ENCODE data around the gene FARP1. TPM values are rescaled to one million over a fixed set of nuclear protein-coding genes. Genes with fewer than 3 reads are reported as not detected.

FARP1 gene
- total and polyA plus RNA-seq, 2 of the 8 experiments (the other 6 are each of a cell fraction or from before 2014, with no cell fraction given): 24.7 to 104 TPM

- Histone ChIP-seq H3K9ac (replicated peaks in 1 of 4; ENCODE audit: extremely low read depth in 1 of 4, low read depth in 3 of 4, low read length in 3 of 4) (no peak overlapping the region), H3K18ac (ENCODE audit: extremely low read depth, low read length) (no peak overlapping the region), H3K56ac (replicated peaks; ENCODE audit: insufficient read length, low read depth, low read length) (no peak overlapping the region), H2BK15ac (ENCODE audit: low read length) (no peak overlapping the region), H3K9me3 (ENCODE audit: insufficient read depth in 2 of 2, low read depth in 1 of 2, low read length in 1 of 2) (no peaks in the 10 kb centered on the region), H3K79me1 (ENCODE audit: low read depth, low read length) (peaks cover 18% of the 10 kb centered on the region), H3K4ac (replicated peaks; ENCODE audit: insufficient read length, low read depth, low read length) (no peak overlapping the region), H3K23ac (ENCODE audit: insufficient read length) (no peak overlapping the region), H3K14ac (ENCODE audit: insufficient read length) (no peak overlapping the region), H3K79me2 (ENCODE audit: control insufficient read depth in 1 of 2, insufficient read depth in 2 of 2, low read length in 2 of 2) (peaks cover 7 to 93% of the 10 kb centered on the region in 2 experiments), H2BK12ac (ENCODE audit: low read depth, low read length) (no peak overlapping the region), H2AK5ac (ENCODE audit: low read depth, low read length) (no peak overlapping the region), H2BK120ac (replicated peaks; ENCODE audit: low read depth, low read length) (no peak overlapping the region), H2BK5ac (ENCODE audit: low read depth, low read length) (no peak overlapping the region), H4K91ac (replicated peaks; ENCODE audit: insufficient read length, low read length) (no peak overlapping the region), H3K23me2 (ENCODE audit: low read depth, low read length) (no peaks in the 10 kb centered on the region), H3K4me2 (ENCODE audit: insufficient read depth in 1 of 2, low read depth in 2 of 2, low read length in 2 of 2) (no peak overlapping the region), H4K5ac (ENCODE audit: insufficient read length, low read depth, low read length) (no peak overlapping the region), H3K36me3 (ENCODE audit: control insufficient read depth in 2 of 4, insufficient read depth in 4 of 4, low read length in 3 of 4) (no peaks in the 10 kb centered on the region), H3K4me1 (replicated peaks in 1 of 4; ENCODE audit: control insufficient read depth in 3 of 4, insufficient read depth in 4 of 4, low read length in 3 of 4) (peaks cover 11 to 35% (median 23%) of the 10 kb centered on the region in 4 experiments), H3K27ac (ENCODE audit: low read depth, low read length) (no peak overlapping the region), H4K20me1 (replicated peaks in 1 of 2; ENCODE audit: control insufficient read depth in 1 of 2, insufficient read depth in 2 of 2, low read length in 2 of 2) (peaks cover 18 to 28% of the 10 kb centered on the region in 2 experiments), H2BK20ac (ENCODE audit: low read length) (no peak overlapping the region), H3K27me3 (replicated peaks in 1 of 4; ENCODE audit: control insufficient read depth in 3 of 4, extremely low read depth in 1 of 4, insufficient read depth in 3 of 4, low read length in 3 of 4) (no peaks in the 10 kb centered on the region), H4K8ac (ENCODE audit: extremely low read depth, insufficient read depth, low read length) (no peak overlapping the region), H3K4me3 (ENCODE audit: extremely low read depth in 1 of 4, insufficient read depth in 2 of 4, low read depth in 3 of 4, low read length in 4 of 4) (no peak overlapping the region), H2AFZ (ENCODE audit: low read length) (no peak overlapping the region)
- POLR2A ChIA-PET (ENCODE audit: partially characterized antibody): interaction anchor here (1.3 to 1.4 kb wide), 2 partner anchors 86 to 88 kb away, joined by 3 read pairs; partner anchors contain the start of gene STK24
- TF ChIP-seq SP1 (IDR thresholded peaks at IDR 0.05; ENCODE audit: low read depth, low read length) (no peak), E2F6 (IDR thresholded peaks at IDR 0.05) (no peak), FOSL1 (IDR thresholded peaks at IDR 0.05; ENCODE audit: insufficient read depth, low read depth, low read length) (no peak), CREB1 (IDR thresholded peaks at IDR 0.05) (no peak), SRF (IDR thresholded peaks at IDR 0.05; ENCODE audit: low read depth, low read length) (no peak), SUZ12 (IDR thresholded peaks at IDR 0.05; ENCODE audit: low read length) (no peak)
- 84% methylated on average over 8 of the region's 8 CpGs; no CpG with 5 or more reads in 1 of the 2 experiments for WGBS, 2 experiments (ENCODE audit: extremely low coverage in 1 of 2, insufficient coverage in 1 of 2, insufficient read length in 1 of 2, insufficient replicate concordance in 2 of 2, low coverage in 1 of 2, low lambda C conversion rate in 2 of 2, missing lambda C conversion rate in 1 of 2)
- no peak for DNase-seq (ENCODE audit: low read depth in 1 of 2, low spot score in 2 of 2)
- FAIRE-seq: no peak
- CTCF ChIA-PET (ENCODE audit: partially characterized antibody): interaction anchor here (1.0 to 2.6 kb wide), 7 partner anchors 15 to 163 kb away, joined by 3 to 9 read pairs (median 4); no protein-coding TSS in a partner anchor
These were observed 346.7 kb downstream of the FARP1 start for GRCh38 chr13:98489446-98490194.

Measured in H1 (cell line).